Astrocyte of the spinal cord (primary cell): ENCODE data around the gene PGAM5.
A peak's percentile ranks its signal among the peaks of the same experiment; 100 is the strongest.
"Not testable (repeated sequence)": the region's sequence is repeated elsewhere in the genome, so short reads cannot be mapped to it uniquely, and the experiment has no call there.

Source experiments
- DNase-seq: peaks from one replicate; pipeline ENCODE4 v3.0.0; 2011; ENCODE audit warnings: low read depth, low spot score
- H3K4me3 ChIP-seq: 2 replicates; pipeline ENCODE4 v1.5.1; 2011; ENCODE audit warnings: low read depth, mild to moderate bottlenecking, low read length, moderate library complexity
- CTCF ChIP-seq: IDR thresholded peaks from 2 replicates; pipeline ENCODE4 v1.5.1; 2012; ENCODE audit warnings: low read depth, mild to moderate bottlenecking, low read length, inconsistent platforms
- in situ Hi-C: cut with HindIII; loops from 2 replicates; pipeline ENCODE4 v1.10.0; 2017; ENCODE audit warnings: low sequenced_read_pairs

Gene PGAM5

GRCh38 chr12:132689227-132689626 is 21.4 kb upstream of the PGAM5 start:
- DNase-seq = no peak
- in situ Hi-C loops = no loop called here
- TF ChIP-seq CTCF = no peak
- no peak overlapping the region for H3K4me3 ChIP-seq

GRCh38 chr12:132690112-132690511 is 20.5 kb upstream of the PGAM5 start:
- in situ Hi-C loops = no loop called here
- DNase-seq = no peak
- no peak overlapping the region for H3K4me3 ChIP-seq
- no peak for TF ChIP-seq CTCF

- DNase-seq, in situ Hi-C loops, H3K4me3 ChIP-seq: not testable (repeated sequence)
Measured at GRCh38 chr12:132692030-132692429, 18.6 kb upstream of the PGAM5 start.

GRCh38 chr12:132694888-132695287 is 15.8 kb upstream of the PGAM5 start:
- DNase-seq, in situ Hi-C loops, H3K4me3 ChIP-seq: not testable (repeated sequence)

- in situ Hi-C loops = no loop called here
- H3K4me3 ChIP-seq = no peak overlapping the region
- DNase-seq = no peak
- TF ChIP-seq CTCF = no peak
Measured at GRCh38 chr12:132695431-132695830, 15.2 kb upstream of the PGAM5 start.

- no peak for TF ChIP-seq CTCF
- in situ Hi-C loops = no loop called here
- DNase-seq = no peak
- H3K4me3 ChIP-seq = no peak overlapping the region
Measured at GRCh38 chr12:132698341-132698740, 12.3 kb upstream of the PGAM5 start.

- in situ Hi-C loops = no loop called here
- no peak overlapping the region for H3K4me3 ChIP-seq
- no peak for TF ChIP-seq CTCF
- DNase-seq = peak; percentile 40
Measured at GRCh38 chr12:132700212-132700822, 10.3 kb upstream of the PGAM5 start.

GRCh38 chr12:132702640-132703039 is 8.0 kb upstream of the PGAM5 start:
- no peak for TF ChIP-seq CTCF
- H3K4me3 ChIP-seq = no peak overlapping the region
- in situ Hi-C loops = no loop called here
- DNase-seq = no peak
